ENCODE data around the gene ART1.

ART1 gene

DNA sequence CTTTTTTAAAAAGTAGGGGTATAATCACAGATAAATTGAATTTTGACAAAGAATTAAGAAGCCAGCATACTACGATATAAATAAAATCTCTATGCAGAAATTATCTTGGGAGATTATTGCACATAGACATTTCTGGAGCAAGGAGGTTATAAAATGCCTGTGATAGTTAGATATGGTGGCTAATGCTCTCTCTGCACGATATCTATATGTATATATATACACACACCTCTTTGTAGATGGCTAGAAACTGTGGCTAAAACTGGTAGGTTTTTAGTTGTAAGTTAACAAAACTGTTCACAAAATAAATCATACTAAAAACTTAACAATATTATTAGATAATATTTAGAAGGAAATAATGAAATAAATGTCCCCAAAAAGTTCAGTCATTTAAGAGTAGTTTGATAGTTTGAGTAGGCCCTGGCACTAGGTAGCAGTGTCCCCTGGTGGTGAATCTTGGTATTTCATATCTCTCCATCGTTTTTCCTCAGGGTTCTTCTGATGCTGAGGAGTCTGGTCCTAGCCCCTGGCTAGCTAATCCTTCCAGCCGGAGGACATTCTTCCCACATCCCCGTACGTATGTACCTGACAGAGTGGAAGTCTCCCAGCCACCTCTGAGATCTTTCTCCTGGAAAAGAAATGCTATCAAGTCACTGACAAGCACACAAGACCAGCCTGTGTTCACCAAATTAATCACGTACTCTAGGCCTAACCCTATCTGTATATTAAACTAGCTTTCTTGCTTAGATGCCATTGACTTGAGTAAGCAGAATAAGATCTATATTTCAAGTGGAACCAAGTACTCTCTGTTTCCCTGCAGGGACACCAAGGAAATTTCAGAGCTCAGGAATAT is 35.3 kb upstream of the ART1 start:
- no peaks in the 10 kb centered on the region for H3K4me1 ChIP-seq (ENCODE audit: insufficient read depth, poor library complexity, severe bottlenecking)
- ATAC-seq (ENCODE audit: low read depth) (0 out of 3 replicates have a peak, but pooled peaks have one; percentile 40), DNase-seq (ENCODE audit: low spot score) (no peak)

DNA sequence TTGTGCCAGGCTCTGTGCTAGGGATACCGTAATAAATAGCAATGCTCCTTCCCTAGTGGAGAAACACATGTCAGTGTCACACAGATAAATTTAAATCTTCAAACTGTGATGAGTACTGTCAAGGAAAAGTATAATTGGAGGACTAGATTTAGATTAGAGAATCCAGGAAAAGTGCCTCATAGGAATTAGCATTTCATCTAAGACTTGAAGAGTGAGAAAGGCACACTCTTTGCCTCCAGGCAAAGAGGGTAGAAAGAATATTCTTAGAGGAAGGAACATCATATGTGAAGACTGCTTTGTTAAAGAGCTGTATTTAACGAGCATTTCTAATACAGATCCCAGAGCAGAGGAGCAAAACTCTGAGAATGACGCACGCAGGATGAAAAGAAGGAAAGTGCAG is 34.1 kb upstream of the ART1 start:
- H3K4me1 ChIP-seq (ENCODE audit: insufficient read depth, poor library complexity, severe bottlenecking): no peaks in the 10 kb centered on the region
- no peak for ATAC-seq (ENCODE audit: low read depth)

More for the DNA sequence above, 35.3 kb upstream of the ART1 start:
- H3K4me3 ChIP-seq (ENCODE audit: severe bottlenecking): no peak overlapping the region
- no peaks in the 10 kb centered on the region for H3K27me3 ChIP-seq (ENCODE audit: insufficient read depth, poor library complexity, severe bottlenecking)
- H3K27ac ChIP-seq (ENCODE audit: poor library complexity, severe bottlenecking): no peak overlapping the region
- TF ChIP-seq, protein P1, sequence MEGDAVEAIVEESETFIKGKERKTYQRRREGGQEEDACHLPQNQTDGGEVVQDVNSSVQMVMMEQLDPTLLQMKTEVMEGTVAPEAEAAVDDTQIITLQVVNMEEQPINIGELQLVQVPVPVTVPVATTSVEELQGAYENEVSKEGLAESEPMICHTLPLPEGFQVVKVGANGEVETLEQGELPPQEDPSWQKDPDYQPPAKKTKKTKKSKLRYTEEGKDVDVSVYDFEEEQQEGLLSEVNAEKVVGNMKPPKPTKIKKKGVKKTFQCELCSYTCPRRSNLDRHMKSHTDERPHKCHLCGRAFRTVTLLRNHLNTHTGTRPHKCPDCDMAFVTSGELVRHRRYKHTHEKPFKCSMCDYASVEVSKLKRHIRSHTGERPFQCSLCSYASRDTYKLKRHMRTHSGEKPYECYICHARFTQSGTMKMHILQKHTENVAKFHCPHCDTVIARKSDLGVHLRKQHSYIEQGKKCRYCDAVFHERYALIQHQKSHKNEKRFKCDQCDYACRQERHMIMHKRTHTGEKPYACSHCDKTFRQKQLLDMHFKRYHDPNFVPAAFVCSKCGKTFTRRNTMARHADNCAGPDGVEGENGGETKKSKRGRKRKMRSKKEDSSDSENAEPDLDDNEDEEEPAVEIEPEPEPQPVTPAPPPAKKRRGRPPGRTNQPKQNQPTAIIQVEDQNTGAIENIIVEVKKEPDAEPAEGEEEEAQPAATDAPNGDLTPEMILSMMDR (IDR thresholded peaks at IDR 0.05; ENCODE audit: poor library complexity, severe bottlenecking): peak; percentile 89
- no peaks in the 10 kb centered on the region for H3K36me3 ChIP-seq (ENCODE audit: low read depth)
- no peaks in the 10 kb centered on the region for H3K9me3 ChIP-seq (ENCODE audit: severe bottlenecking)

DNA sequence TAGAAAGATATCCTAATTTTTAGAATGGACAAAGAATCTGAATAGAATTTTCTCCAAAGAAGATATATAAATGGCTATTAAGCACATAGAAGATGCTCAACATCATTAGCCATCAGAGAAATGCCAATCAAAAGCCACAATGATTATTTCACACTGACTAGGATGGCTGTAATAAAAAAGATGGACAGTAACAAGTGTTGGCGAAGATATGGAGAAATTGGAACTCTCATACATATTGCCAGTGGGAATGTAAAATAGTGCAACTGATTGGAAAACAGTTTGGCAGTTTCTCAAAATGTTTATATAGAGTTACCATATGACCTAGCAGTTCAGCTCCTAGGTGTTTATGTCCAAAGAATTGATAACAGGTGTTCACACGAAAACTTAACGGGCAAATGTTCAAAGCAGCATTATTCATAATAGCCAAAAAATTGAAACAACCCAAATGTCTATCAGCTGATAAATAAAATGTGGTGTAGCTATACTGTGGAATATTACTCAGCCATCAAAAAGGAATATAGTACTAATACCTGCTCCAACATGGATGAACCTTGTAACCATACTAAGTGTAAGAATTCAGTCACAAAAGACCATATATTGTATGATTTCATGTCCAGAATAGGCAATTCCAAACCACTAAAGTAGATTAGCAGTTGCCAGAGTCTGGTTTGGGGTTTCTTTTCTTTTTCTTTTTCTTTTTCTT is 32.8 kb upstream of the ART1 start:
- no peaks in the 10 kb centered on the region for H3K9me3 ChIP-seq (ENCODE audit: severe bottlenecking)
- ATAC-seq (ENCODE audit: low read depth) (no peak), DNase-seq (ENCODE audit: low spot score) (no peak)
- H3K4me1 ChIP-seq (ENCODE audit: insufficient read depth, poor library complexity, severe bottlenecking): no peaks in the 10 kb centered on the region
- no peaks in the 10 kb centered on the region for H3K27me3 ChIP-seq (ENCODE audit: insufficient read depth, poor library complexity, severe bottlenecking)
- TF ChIP-seq, protein P1 (IDR thresholded peaks at IDR 0.05; ENCODE audit: poor library complexity, severe bottlenecking): no peak
- H3K36me3 ChIP-seq (ENCODE audit: low read depth): no peaks in the 10 kb centered on the region
- no peak overlapping the region for H3K4me3 ChIP-seq (ENCODE audit: severe bottlenecking)
- H3K27ac ChIP-seq (ENCODE audit: poor library complexity, severe bottlenecking): no peak overlapping the region

More for the DNA sequence above, 34.1 kb upstream of the ART1 start:
- Histone ChIP-seq H3K27ac (ENCODE audit: poor library complexity, severe bottlenecking) (no peak overlapping the region), H3K27me3 (ENCODE audit: insufficient read depth, poor library complexity, severe bottlenecking) (no peaks in the 10 kb centered on the region), H3K4me3 (ENCODE audit: severe bottlenecking) (no peak overlapping the region), H3K36me3 (ENCODE audit: low read depth) (no peaks in the 10 kb centered on the region), H3K9me3 (ENCODE audit: severe bottlenecking) (no peaks in the 10 kb centered on the region)
- TF ChIP-seq, protein P1 (IDR thresholded peaks at IDR 0.05; ENCODE audit: poor library complexity, severe bottlenecking): no peak
- DNase-seq (ENCODE audit: low spot score): no peak

DNA sequence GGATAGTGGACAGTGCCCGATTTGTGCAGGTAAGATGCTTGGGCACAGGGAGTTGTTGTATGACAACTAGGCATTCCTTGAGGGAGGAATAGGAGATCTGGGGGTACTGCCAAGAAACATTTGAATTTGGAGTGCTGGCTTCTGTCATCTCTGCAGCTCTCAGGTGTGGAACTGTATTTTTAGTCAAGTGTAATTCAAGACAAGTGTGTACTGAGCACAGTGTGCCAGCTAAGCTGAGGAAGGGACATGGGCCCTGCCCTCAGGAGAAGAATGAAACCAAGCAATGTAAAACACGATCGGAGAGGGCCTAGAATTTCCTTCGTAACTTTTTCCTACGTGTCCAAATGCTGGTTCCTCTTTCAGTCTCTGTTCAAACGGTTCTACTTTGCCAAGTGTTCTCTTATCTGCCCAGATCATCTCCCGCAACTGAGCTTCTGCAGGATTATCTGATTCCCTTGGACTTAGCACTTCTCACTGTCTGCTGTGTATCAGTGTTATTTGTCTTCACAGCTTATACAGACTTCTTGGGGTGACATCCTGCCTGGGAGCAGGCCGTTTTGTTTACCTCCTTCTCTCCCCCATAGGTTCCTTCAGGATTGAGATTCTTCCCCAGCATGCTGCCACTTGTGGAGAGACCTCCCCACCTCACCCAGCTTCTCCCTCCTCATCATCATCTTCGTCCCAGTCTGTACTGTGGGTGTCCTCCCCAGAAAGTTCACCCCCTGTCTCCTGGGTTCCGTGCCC is 30.8 kb upstream of the ART1 start:
- Histone ChIP-seq H3K4me1 (ENCODE audit: insufficient read depth, poor library complexity, severe bottlenecking) (no peaks in the 10 kb centered on the region), H3K36me3 (ENCODE audit: low read depth) (no peaks in the 10 kb centered on the region), H3K9me3 (ENCODE audit: severe bottlenecking) (no peaks in the 10 kb centered on the region), H3K27ac (ENCODE audit: poor library complexity, severe bottlenecking) (no peak overlapping the region), H3K27me3 (ENCODE audit: insufficient read depth, poor library complexity, severe bottlenecking) (no peaks in the 10 kb centered on the region), H3K4me3 (ENCODE audit: severe bottlenecking) (no peak overlapping the region)
- ATAC-seq (ENCODE audit: low read depth): no peak
- DNase-seq (ENCODE audit: low spot score): no peak
- TF ChIP-seq, protein P1 (IDR thresholded peaks at IDR 0.05; ENCODE audit: poor library complexity, severe bottlenecking): no peak

Data from RWPE2 (cell line).